C4-2B (cell line): Measurements from ENCODE around the gene MVD.

Experiments
- CTCF ChIP-seq: fragments of 450-650 bp; conservative IDR thresholded peaks from 2 replicates; pipeline ENCODE4 v1.5.1; 2017; ENCODE audit warnings: mild to moderate bottlenecking
- ZFX ChIP-seq: fragments of 450-650 bp; IDR thresholded peaks from 2 replicates; pipeline ENCODE4 v1.6.1; 2017

- TF ChIP-seq CTCF, result no peak
- TF ChIP-seq ZFX, result no peak
Measured at GRCh38 chr16:88602091-88602490, 60.8 kb downstream of the MVD start.
